ENCODE measurements around the gene DAPK1.

The DAPK1 gene

DNA sequence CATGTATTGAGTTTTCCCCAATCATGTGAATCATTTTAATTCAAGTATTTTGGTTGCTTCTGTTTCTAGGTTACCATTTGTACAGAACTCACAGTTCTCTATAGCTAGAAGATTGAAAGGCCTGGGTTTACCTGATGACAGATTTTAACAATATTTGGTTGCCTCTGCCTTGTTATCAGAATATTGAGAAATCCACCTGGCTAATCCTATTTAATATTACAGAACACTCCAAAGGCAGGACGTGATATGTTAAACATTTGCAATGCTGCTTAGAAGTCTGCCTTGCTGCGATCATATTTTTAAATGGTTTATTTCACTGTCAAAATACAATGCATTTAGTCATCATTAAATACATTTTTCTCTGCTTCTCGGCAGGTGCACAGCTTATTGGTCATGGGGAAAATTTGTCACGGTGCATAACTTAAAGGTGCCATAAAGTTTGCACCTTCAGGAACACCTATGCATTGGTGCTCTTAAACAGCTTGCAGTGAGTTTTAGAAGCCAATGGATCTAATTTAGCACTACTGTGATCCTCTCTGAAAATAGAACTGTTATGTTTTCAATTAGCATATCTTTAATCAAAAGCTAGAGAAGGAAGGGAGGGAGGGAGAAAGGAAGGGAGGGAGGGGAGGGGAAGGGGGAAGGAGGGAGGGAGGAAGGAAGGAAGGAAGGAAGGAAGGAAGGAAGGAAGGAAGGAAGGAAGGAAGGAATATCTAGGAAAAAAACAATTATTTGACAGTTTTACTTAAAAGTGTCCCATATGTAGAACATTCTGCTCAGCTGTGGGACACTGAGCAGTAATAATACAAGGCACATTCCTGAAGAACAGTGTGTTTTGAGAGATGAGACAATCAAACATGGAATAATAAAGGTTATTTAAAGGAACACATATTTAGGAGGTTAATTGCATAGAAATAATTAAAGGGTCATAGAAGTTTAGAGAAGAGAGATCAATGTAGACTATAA lies 15.5 kb upstream of the DAPK1 start:
- TF ChIP-seq TEAD4 (IDR thresholded peaks at IDR 0.05): no peak
- TF ChIP-seq, protein P1, sequence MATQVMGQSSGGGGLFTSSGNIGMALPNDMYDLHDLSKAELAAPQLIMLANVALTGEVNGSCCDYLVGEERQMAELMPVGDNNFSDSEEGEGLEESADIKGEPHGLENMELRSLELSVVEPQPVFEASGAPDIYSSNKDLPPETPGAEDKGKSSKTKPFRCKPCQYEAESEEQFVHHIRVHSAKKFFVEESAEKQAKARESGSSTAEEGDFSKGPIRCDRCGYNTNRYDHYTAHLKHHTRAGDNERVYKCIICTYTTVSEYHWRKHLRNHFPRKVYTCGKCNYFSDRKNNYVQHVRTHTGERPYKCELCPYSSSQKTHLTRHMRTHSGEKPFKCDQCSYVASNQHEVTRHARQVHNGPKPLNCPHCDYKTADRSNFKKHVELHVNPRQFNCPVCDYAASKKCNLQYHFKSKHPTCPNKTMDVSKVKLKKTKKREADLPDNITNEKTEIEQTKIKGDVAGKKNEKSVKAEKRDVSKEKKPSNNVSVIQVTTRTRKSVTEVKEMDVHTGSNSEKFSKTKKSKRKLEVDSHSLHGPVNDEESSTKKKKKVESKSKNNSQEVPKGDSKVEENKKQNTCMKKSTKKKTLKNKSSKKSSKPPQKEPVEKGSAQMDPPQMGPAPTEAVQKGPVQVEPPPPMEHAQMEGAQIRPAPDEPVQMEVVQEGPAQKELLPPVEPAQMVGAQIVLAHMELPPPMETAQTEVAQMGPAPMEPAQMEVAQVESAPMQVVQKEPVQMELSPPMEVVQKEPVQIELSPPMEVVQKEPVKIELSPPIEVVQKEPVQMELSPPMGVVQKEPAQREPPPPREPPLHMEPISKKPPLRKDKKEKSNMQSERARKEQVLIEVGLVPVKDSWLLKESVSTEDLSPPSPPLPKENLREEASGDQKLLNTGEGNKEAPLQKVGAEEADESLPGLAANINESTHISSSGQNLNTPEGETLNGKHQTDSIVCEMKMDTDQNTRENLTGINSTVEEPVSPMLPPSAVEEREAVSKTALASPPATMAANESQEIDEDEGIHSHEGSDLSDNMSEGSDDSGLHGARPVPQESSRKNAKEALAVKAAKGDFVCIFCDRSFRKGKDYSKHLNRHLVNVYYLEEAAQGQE (IDR thresholded peaks at IDR 0.05; ENCODE audit: low read depth): no peak
- no peak for TF ChIP-seq YY1 (IDR thresholded peaks at IDR 0.05; ENCODE audit: low read depth)
- no peak for TF ChIP-seq CREB1 (IDR thresholded peaks at IDR 0.05; ENCODE audit: low read depth)
- no peak for TF ChIP-seq RAD21 (IDR thresholded peaks at IDR 0.05; ENCODE audit: low read depth)
- TF ChIP-seq CEBPB (IDR thresholded peaks at IDR 0.05): no peak
- TF ChIP-seq TAF1 (IDR thresholded peaks at IDR 0.05; ENCODE audit: low read depth): no peak
- no peak for TF ChIP-seq NFIC (IDR thresholded peaks at IDR 0.05)
- no peak for TF ChIP-seq TCF12 (IDR thresholded peaks at IDR 0.05; ENCODE audit: low read depth)
- no peak for TF ChIP-seq EGR1 (IDR thresholded peaks at IDR 0.05)
- TF ChIP-seq EP300 (IDR thresholded peaks at IDR 0.05; ENCODE audit: borderline replicate concordance): no peak
- TF ChIP-seq, protein P2, sequence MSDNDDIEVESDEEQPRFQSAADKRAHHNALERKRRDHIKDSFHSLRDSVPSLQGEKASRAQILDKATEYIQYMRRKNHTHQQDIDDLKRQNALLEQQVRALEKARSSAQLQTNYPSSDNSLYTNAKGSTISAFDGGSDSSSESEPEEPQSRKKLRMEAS (IDR thresholded peaks at IDR 0.05): no peak
- TF ChIP-seq FOXM1 (IDR thresholded peaks at IDR 0.05; ENCODE audit: borderline replicate concordance, low read depth): no peak
- TF ChIP-seq, protein P3, sequence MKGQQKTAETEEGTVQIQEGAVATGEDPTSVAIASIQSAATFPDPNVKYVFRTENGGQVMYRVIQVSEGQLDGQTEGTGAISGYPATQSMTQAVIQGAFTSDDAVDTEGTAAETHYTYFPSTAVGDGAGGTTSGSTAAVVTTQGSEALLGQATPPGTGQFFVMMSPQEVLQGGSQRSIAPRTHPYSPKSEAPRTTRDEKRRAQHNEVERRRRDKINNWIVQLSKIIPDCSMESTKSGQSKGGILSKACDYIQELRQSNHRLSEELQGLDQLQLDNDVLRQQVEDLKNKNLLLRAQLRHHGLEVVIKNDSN (IDR thresholded peaks at IDR 0.05): no peak
- TF ChIP-seq ZBTB7A (IDR thresholded peaks at IDR 0.05; ENCODE audit: low read depth): no peak

DNA sequence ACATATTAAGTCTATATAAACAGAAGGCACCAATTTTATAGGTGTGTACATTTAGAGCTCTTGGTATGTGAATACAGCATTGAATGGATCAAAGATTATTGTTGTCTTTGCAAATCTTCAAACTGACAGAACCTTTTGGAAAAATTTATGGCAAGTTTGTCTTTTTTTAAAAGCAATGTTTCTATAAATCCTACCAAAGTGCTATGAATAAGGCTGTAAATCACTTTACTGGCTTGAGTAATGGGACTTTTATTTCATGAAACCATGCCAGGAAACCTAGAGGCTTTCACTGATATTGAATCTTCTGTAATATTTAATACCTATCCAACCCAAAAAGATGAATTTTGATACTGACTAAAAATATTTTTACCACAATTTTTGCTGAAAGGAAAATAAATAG lies 7.4 kb upstream of the DAPK1 start:
- TF ChIP-seq ZBTB7A (IDR thresholded peaks at IDR 0.05; ENCODE audit: low read depth) (no peak), RAD21 (IDR thresholded peaks at IDR 0.05; ENCODE audit: low read depth) (no peak), YY1 (IDR thresholded peaks at IDR 0.05; ENCODE audit: low read depth) (no peak), EP300 (IDR thresholded peaks at IDR 0.05; ENCODE audit: borderline replicate concordance) (no peak), CEBPB (IDR thresholded peaks at IDR 0.05) (no peak)
- TF ChIP-seq, protein P3 (IDR thresholded peaks at IDR 0.05): no peak

DNA sequence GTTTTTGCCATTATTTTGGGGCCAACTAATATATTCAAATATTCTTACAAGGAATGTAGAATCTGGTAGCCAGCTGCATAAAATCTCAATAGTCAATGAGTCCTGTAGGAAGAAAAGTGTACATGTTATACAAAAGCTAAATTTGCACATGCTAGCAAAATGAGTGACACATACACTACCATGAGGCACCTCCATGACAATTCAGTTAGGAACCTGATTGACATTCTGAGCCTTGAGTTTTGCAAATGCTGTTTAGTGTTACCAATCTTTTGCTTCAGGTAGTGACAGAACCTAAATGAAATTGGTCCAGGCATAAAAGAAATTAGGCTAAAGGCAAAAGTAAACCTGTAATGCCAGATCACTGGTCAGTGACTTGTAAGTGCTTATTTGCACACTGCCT lies 6.8 kb upstream of the DAPK1 start:
- TF ChIP-seq TEAD4 (IDR thresholded peaks at IDR 0.05) (no peak), NFIC (IDR thresholded peaks at IDR 0.05) (no peak), EP300 (IDR thresholded peaks at IDR 0.05; ENCODE audit: borderline replicate concordance) (no peak), RAD21 (IDR thresholded peaks at IDR 0.05; ENCODE audit: low read depth) (no peak), EGR1 (IDR thresholded peaks at IDR 0.05) (no peak), TAF1 (IDR thresholded peaks at IDR 0.05; ENCODE audit: low read depth) (no peak), FOXM1 (IDR thresholded peaks at IDR 0.05; ENCODE audit: borderline replicate concordance, low read depth) (no peak)
- TF ChIP-seq, protein P2 (IDR thresholded peaks at IDR 0.05): no peak
- TF ChIP-seq, protein P3 (IDR thresholded peaks at IDR 0.05): no peak
- TF ChIP-seq, protein P1 (IDR thresholded peaks at IDR 0.05; ENCODE audit: low read depth): no peak

DNA sequence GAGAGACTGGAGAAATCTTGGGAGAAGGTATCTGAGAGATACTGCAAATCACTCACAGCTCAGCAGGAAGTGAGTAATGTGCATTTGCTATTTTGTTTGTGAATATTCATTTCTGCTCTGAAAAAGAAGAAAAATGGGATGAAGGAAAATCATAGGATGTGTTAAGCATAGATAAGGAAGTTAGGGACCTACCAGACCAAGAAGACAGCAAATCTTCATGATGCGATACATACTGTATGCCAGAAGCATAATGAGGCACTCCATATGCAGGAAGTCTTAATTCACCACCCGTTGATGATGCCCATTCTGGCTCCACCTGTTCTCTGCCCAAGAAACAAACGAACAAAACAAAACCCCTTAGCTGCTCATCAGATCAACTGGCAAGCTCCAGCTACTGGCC lies 6.1 kb upstream of the DAPK1 start:
- TF ChIP-seq YY1 (IDR thresholded peaks at IDR 0.05; ENCODE audit: low read depth) (no peak), RAD21 (IDR thresholded peaks at IDR 0.05; ENCODE audit: low read depth) (no peak), CEBPB (IDR thresholded peaks at IDR 0.05) (no peak), CREB1 (IDR thresholded peaks at IDR 0.05; ENCODE audit: low read depth) (no peak), EGR1 (IDR thresholded peaks at IDR 0.05) (no peak), TCF12 (IDR thresholded peaks at IDR 0.05; ENCODE audit: low read depth) (no peak), EP300 (IDR thresholded peaks at IDR 0.05; ENCODE audit: borderline replicate concordance) (no peak), FOXM1 (IDR thresholded peaks at IDR 0.05; ENCODE audit: borderline replicate concordance, low read depth) (no peak), ZBTB7A (IDR thresholded peaks at IDR 0.05; ENCODE audit: low read depth) (no peak), NFIC (IDR thresholded peaks at IDR 0.05) (no peak), TEAD4 (IDR thresholded peaks at IDR 0.05) (no peak), TAF1 (IDR thresholded peaks at IDR 0.05; ENCODE audit: low read depth) (no peak)
- TF ChIP-seq, protein P3 (IDR thresholded peaks at IDR 0.05): no peak
- TF ChIP-seq, protein P2 (IDR thresholded peaks at IDR 0.05): no peak
- TF ChIP-seq, protein P1 (IDR thresholded peaks at IDR 0.05; ENCODE audit: low read depth): no peak

All from Ishikawa (cell line).